OCI-LY1 (cell line): Measurements from ENCODE around the gene EFNA3.

Source experiments
- H2AFZ ChIP-seq: fragments of 200-600 bp; sonication (generic), shearing (Covaris generic); 2 replicates; pipeline ENCODE4 v1.6.0; 2014; ENCODE audit warnings: antibody characterized with exemption, mild to moderate bottlenecking, low read length
- H3F3A ChIP-seq: fragments of 200-600 bp; sonication (generic), shearing (Covaris generic); 2 replicates; pipeline ENCODE4 v1.6.0; 2014; ENCODE audit warnings: mild to moderate bottlenecking, antibody characterized with exemption, low read length, moderate library complexity; ENCODE audit not compliant: insufficient read depth
- H3K27ac ChIP-seq: fragments of 200-600 bp; sonication (generic); 2 replicates; pipeline ENCODE4 v1.5.1; 2014; ENCODE audit warnings: low read length, mixed run types, mild to moderate bottlenecking, low read depth; ENCODE audit not compliant: poor library complexity, severe bottlenecking
- H3K27me3 ChIP-seq: fragments of 200-600 bp; sonication (generic); 2 replicates; pipeline ENCODE4 v1.6.0; 2014; ENCODE audit warnings: antibody characterized with exemption, mild to moderate bottlenecking, low read length, moderate library complexity; ENCODE audit not compliant: insufficient read depth
- H3K36me3 ChIP-seq: fragments of 200-600 bp; sonication (generic); 2 replicates; pipeline ENCODE4 v1.6.1; 2014; ENCODE audit warnings: mild to moderate bottlenecking, antibody characterized with exemption, low read length, moderate library complexity, mixed read lengths; ENCODE audit not compliant: insufficient read depth
- H3K4me1 ChIP-seq: fragments of 200-600 bp; sonication (generic); 2 replicates; pipeline ENCODE4 v1.5.1; 2014; ENCODE audit warnings: mild to moderate bottlenecking, low read length, moderate library complexity; ENCODE audit not compliant: insufficient read depth, severe bottlenecking
- H3K4me2 ChIP-seq: fragments of 200-600 bp; sonication (generic), shearing (Covaris generic); 2 replicates; pipeline ENCODE4 v1.6.1; 2014; ENCODE audit warnings: low read length
- H3K4me3 ChIP-seq: fragments of 200-600 bp; sonication (generic); 2 replicates; pipeline ENCODE4 v1.5.1; 2014; ENCODE audit warnings: low read length, low read depth, mild to moderate bottlenecking, mixed read lengths; ENCODE audit not compliant: poor library complexity, severe bottlenecking
- H3K79me2 ChIP-seq: fragments of 200-600 bp; shearing (Covaris generic); 2 replicates; pipeline ENCODE4 v1.6.1; 2016; ENCODE audit warnings: mixed run types, low read length, mixed read lengths; ENCODE audit not compliant: insufficient read depth
- H3K9ac ChIP-seq: fragments of 200-600 bp; sonication (generic), shearing (Covaris generic); 2 replicates; pipeline ENCODE4 v1.6.1; 2014; ENCODE audit warnings: mild to moderate bottlenecking, low read length, mixed read lengths
- H3K9me2 ChIP-seq: fragments of 200-600 bp; sonication (generic), shearing (Covaris generic); 2 replicates; pipeline ENCODE4 v1.6.1; 2014; ENCODE audit warnings: low read depth, mild to moderate bottlenecking, low read length, mixed read lengths
- H3K9me3 ChIP-seq: fragments of 200-600 bp; shearing (Covaris generic); 2 replicates; pipeline ENCODE4 v1.6.1; 2014; ENCODE audit warnings: low read length, mixed read lengths
- H4K20me1 ChIP-seq: fragments of 200-600 bp; sonication (generic), shearing (Covaris generic); 2 replicates; pipeline ENCODE4 v1.6.0; 2016; ENCODE audit warnings: mild to moderate bottlenecking, low read length; ENCODE audit not compliant: insufficient read depth
- CTCF ChIP-seq: fragments of 200-600 bp; sonication (generic), shearing (Covaris generic); IDR thresholded peaks from 2 replicates; pipeline ENCODE4 v1.5.1; 2017; ENCODE audit warnings: mild to moderate bottlenecking, antibody characterized with exemption, low read length, moderate library complexity, mixed read lengths
- EZH2 ChIP-seq: fragments of 200-600 bp; sonication (generic), shearing (Covaris generic); IDR thresholded peaks from 2 replicates; pipeline ENCODE4 v1.8.0; 2017; ENCODE audit warnings: borderline replicate concordance, mixed run types, mild to moderate bottlenecking, antibody characterized with exemption, low read length, moderate library complexity, mixed read lengths

EFNA3 gene

GRCh38 chr1:155131285-155131684, 52.6 kb downstream of the EFNA3 start:
- Histone ChIP-seq H3K4me2 (no peak overlapping the region), H3K9me2 (no peaks in the 10 kb centered on the region), H3K27me3 (no peaks in the 10 kb centered on the region), H3K9me3 (no peaks in the 10 kb centered on the region), H3K9ac (no peak overlapping the region), H4K20me1 (no peaks in the 10 kb centered on the region), H3K79me2 (no peaks in the 10 kb centered on the region), H3F3A (no peaks in the 10 kb centered on the region), H3K4me1 (peaks cover 25% of the 10 kb centered on the region), H3K36me3 (no peaks in the 10 kb centered on the region), H3K27ac (no peak overlapping the region), H3K4me3 (no peak overlapping the region), H2AFZ (no peak overlapping the region)
- TF ChIP-seq EZH2 (no peak), CTCF (no peak)

GRCh38 chr1:155131856-155132255, 53.2 kb downstream of the EFNA3 start:
- no peaks in the 10 kb centered on the region for H3K36me3 ChIP-seq
- H3K4me1 ChIP-seq, result peaks cover 25% of the 10 kb centered on the region
- no peak for TF ChIP-seq CTCF
- no peak for TF ChIP-seq EZH2
- H3K4me2 ChIP-seq, result no peak overlapping the region
- H3K9me2 ChIP-seq, result no peaks in the 10 kb centered on the region
- no peaks in the 10 kb centered on the region for H3K79me2 ChIP-seq
- H3K9me3 ChIP-seq, result no peaks in the 10 kb centered on the region
- no peaks in the 10 kb centered on the region for H4K20me1 ChIP-seq
- H3K27me3 ChIP-seq, result no peaks in the 10 kb centered on the region
- no peak overlapping the region for H3K4me3 ChIP-seq
- H2AFZ ChIP-seq, result no peak overlapping the region
- H3F3A ChIP-seq, result 0 out of 2 replicates have a peak, but pooled peaks cover 3% of the 10 kb centered on the region
- no peak overlapping the region for H3K27ac ChIP-seq
- H3K9ac ChIP-seq, result no peak overlapping the region

GRCh38 chr1:155133799-155134281, 55.2 kb downstream of the EFNA3 start:
- Histone ChIP-seq H3K4me3 (no peak overlapping the region), H3K4me2 (no peak overlapping the region; the same call in 1 of the 2 replicates), H3K4me1 (peaks cover 21% of the 10 kb centered on the region), H4K20me1 (no peaks in the 10 kb centered on the region), H3K79me2 (no peaks in the 10 kb centered on the region), H3K9ac (no peak overlapping the region), H3F3A (0 out of 2 replicates have a peak, but pooled peaks cover 3% of the 10 kb centered on the region), H2AFZ (no peak overlapping the region), H3K36me3 (no peaks in the 10 kb centered on the region), H3K27me3 (no peaks in the 10 kb centered on the region), H3K9me3 (no peaks in the 10 kb centered on the region), H3K27ac (no peak overlapping the region), H3K9me2 (no peaks in the 10 kb centered on the region)
- TF ChIP-seq EZH2, result no peak
- no peak for TF ChIP-seq CTCF
